Gastroesophageal sphincter (tissue), 4 donors: ENCODE results near the gene DENND1B. TPM values are rescaled to one million over a fixed set of nuclear protein-coding genes. Genes with fewer than 3 reads are reported as not detected.
A peak's percentile ranks its signal among the peaks of the same experiment; 100 is the strongest.

Experiments
- ATAC-seq: fragments of 150-250 bp; one replicate; pipeline ENCODE4 v1.9.1; 2016; ENCODE audit warnings: mild to moderate bottlenecking, moderate library complexity
- H3K27ac ChIP-seq, 4 donors: fragments of 200-600 bp; sonication (generic) in 3 of 4; 1 replicate in 3 of 4; 2 replicates in 1 of 4; pipeline ENCODE4 v1.5.1; 2016 to 2019
- H3K27me3 ChIP-seq: fragments of 200-600 bp; sonication (generic); one replicate; pipeline ENCODE4 v1.5.1; 2019
- H3K36me3 ChIP-seq, 2 donors: fragments of 200-600 bp; sonication (generic); one replicate each; pipeline ENCODE4 v1.5.1; 2019; ENCODE audit warnings: control low read depth in 1 of 2
- H3K4me1 ChIP-seq, 3 donors: fragments of 200-600 bp; sonication (generic); 1 replicate in 2 of 3; 2 replicates in 1 of 3; pipeline ENCODE4 v1.5.1; 2016 to 2019; ENCODE audit warnings: control low read depth in 2 of 3
- H3K4me3 ChIP-seq, 2 donors: fragments of 200-600 bp; sonication (generic); one replicate each; pipeline ENCODE4 v1.5.1; 2019; ENCODE audit warnings: mild to moderate bottlenecking in 1 of 2, moderate library complexity in 1 of 2
- H3K9me3 ChIP-seq, 3 donors: fragments of 200-600 bp; sonication (generic); one replicate each; pipeline ENCODE4 v1.5.1; 2017 to 2019; ENCODE audit warnings: control low read depth in 2 of 3
- CTCF ChIP-seq, 4 experiments: fragments of 200-600 bp in 2 of 4; fragments of 450-650 bp in 2 of 4; sonication (generic) in 1 of 4; IDR thresholded peaks; one replicate each; pipeline ENCODE4 v1.5.1; 2017 to 2019; ENCODE audit warnings: antibody characterized with exemption in 4 of 4, mild to moderate bottlenecking in 2 of 4, moderate library complexity in 2 of 4
- EP300 ChIP-seq: sonication (generic); formaldehyde crosslinking; IDR thresholded peaks from one replicate; pipeline ENCODE4 v1.6.1; 2017; ENCODE audit warnings: antibody characterized with exemption, mild to moderate bottlenecking
- POLR2A ChIP-seq, 2 donors: fragments of 450-650 bp; IDR thresholded peaks; one replicate each; pipeline ENCODE4 v1.6.1; 2017; ENCODE audit warnings: antibody characterized with exemption in 2 of 2, mild to moderate bottlenecking in 2 of 2, moderate library complexity in 1 of 2
- POLR2AphosphoS5 ChIP-seq: sonication (generic); formaldehyde crosslinking; IDR thresholded peaks from one replicate; pipeline ENCODE4 v1.6.1; 2017; ENCODE audit warnings: antibody characterized with exemption
- WGBS, 2 donors: methylation state at CpG; one replicate each; pipeline ENCODE4 v1.1.5; 2018; ENCODE audit warnings: low coverage in 1 of 2; 5-methylcytosine and 5-hydroxymethylcytosine counted together
- total RNA-seq, 4 donors: library from RNA; depleted of rRNA; stranded (reverse); fragments of >200 nt; gene quantifications; one replicate each; pipeline ENCODE4 v1.1.0, GENCODE V29; 2016

DENND1B gene
- total RNA-seq, 4 donors from 2014 or later = 8.3 to 11.5 (median 8.8) TPM

GRCh38 chr1:197787056-197787455 is 11.8 kb upstream of the DENND1B start:
- no peak overlapping the region for H3K27ac ChIP-seq
- TF ChIP-seq POLR2AphosphoS5 (no peak), CTCF (IDR thresholded peaks at IDR 0.05) (no peak), EP300 (no peak)
- ATAC-seq = no peak
- no peak overlapping the region for H3K4me3 ChIP-seq
- no peaks in the 10 kb centered on the region for H3K27me3 ChIP-seq
- peaks cover 0 to 8% (median 0%) of the 10 kb centered on the region in 3 donors for H3K9me3 ChIP-seq
- WGBS, 2 donors = 58 to 83% methylated on average over 3 of the region's 3 CpGs
- no peaks in the 10 kb centered on the region for H3K4me1 ChIP-seq
- H3K36me3 ChIP-seq = no peaks in the 10 kb centered on the region

- Histone ChIP-seq H3K27ac (no peak overlapping the region), H3K4me1 (no peaks in the 10 kb centered on the region), H3K4me3 (no peak overlapping the region), H3K9me3 (peaks cover 0 to 8% (median 0%) of the 10 kb centered on the region in 3 donors), H3K27me3 (no peaks in the 10 kb centered on the region), H3K36me3 (no peaks in the 10 kb centered on the region)
- no peak for ATAC-seq
- TF ChIP-seq POLR2A (IDR thresholded peaks at IDR 0.05) = no peak
- WGBS, 2 donors = 100% methylated on average over 1 of the region's 1 CpG
These were observed 11.0 kb upstream of the DENND1B start for GRCh38 chr1:197786280-197786679.

GRCh38 chr1:197783510-197783948 is 8.2 kb upstream of the DENND1B start:
- no peaks in the 10 kb centered on the region for H3K27me3 ChIP-seq
- H3K4me3 ChIP-seq = no peak overlapping the region
- ATAC-seq = no peak
- H3K4me1 ChIP-seq = no peaks in the 10 kb centered on the region
- TF ChIP-seq POLR2A (IDR thresholded peaks at IDR 0.05) (no peak), POLR2AphosphoS5 (no peak), EP300 (no peak)
- no peaks in the 10 kb centered on the region for H3K9me3 ChIP-seq
- H3K36me3 ChIP-seq = no peaks in the 10 kb centered on the region
- H3K27ac ChIP-seq = no peak overlapping the region
- WGBS, 2 donors = 43 to 70% methylated on average over 1 of the region's 1 CpG

- Histone ChIP-seq H3K27ac (no peak overlapping the region), H3K4me3 (no peak overlapping the region), H3K36me3 (no peaks in the 10 kb centered on the region), H3K27me3 (no peaks in the 10 kb centered on the region), H3K4me1 (no peaks in the 10 kb centered on the region), H3K9me3 (no peaks in the 10 kb centered on the region)
- ATAC-seq = peak; percentile 41
- TF ChIP-seq CTCF (IDR thresholded peaks at IDR 0.05) (no peak), POLR2AphosphoS5 (no peak), POLR2A (IDR thresholded peaks at IDR 0.05) (no peak), EP300 (no peak)
- 56 to 64% methylated on average over 3 of the region's 3 CpGs for WGBS, 2 donors
These were observed 7.6 kb upstream of the DENND1B start for GRCh38 chr1:197782722-197783360.

GRCh38 chr1:197781968-197782721 is 6.9 kb upstream of the DENND1B start:
- H3K27ac ChIP-seq = no peak overlapping the region
- ATAC-seq = no peak
- H3K4me1 ChIP-seq = no peaks in the 10 kb centered on the region
- TF ChIP-seq CTCF (IDR thresholded peaks at IDR 0.05) (no peak), POLR2AphosphoS5 (no peak), EP300 (no peak), POLR2A (IDR thresholded peaks at IDR 0.05) (no peak)
- no peaks in the 10 kb centered on the region for H3K9me3 ChIP-seq
- 44 to 63% methylated on average over 2 of the region's 2 CpGs for WGBS, 2 donors
- no peaks in the 10 kb centered on the region for H3K27me3 ChIP-seq
- H3K4me3 ChIP-seq = no peak overlapping the region
- H3K36me3 ChIP-seq = no peaks in the 10 kb centered on the region

GRCh38 chr1:197779921-197780320 is 4.6 kb upstream of the DENND1B start:
- H3K27ac ChIP-seq = no peak overlapping the region
- H3K4me3 ChIP-seq = no peak overlapping the region
- H3K9me3 ChIP-seq = no peaks in the 10 kb centered on the region
- no peaks in the 10 kb centered on the region for H3K27me3 ChIP-seq
- H3K36me3 ChIP-seq = no peaks in the 10 kb centered on the region
- peaks cover 0 to 14% (median 5%) of the 10 kb centered on the region in 3 donors for H3K4me1 ChIP-seq
- ATAC-seq = no peak
- TF ChIP-seq EP300 (no peak), POLR2AphosphoS5 (no peak), POLR2A (IDR thresholded peaks at IDR 0.05) (no peak), CTCF (IDR thresholded peaks at IDR 0.05) (no peak)
